AG10803 (cell line): Measurements from ENCODE around the gene SMAD9.

Experiments used
- DNase-seq: peaks from one replicate; pipeline ENCODE4 v3.0.0; 2010; ENCODE audit warnings: low read depth
- H3K4me3 ChIP-seq: 2 replicates; pipeline ENCODE4 v1.5.1; 2011; ENCODE audit warnings: mild to moderate bottlenecking, low read length, control low read depth
- TF ChIP-seq, protein P1 (sequence below): conservative IDR thresholded peaks from 2 replicates; pipeline ENCODE4 v1.5.1; 2011; ENCODE audit warnings: mild to moderate bottlenecking, low read length, control low read depth, inconsistent platforms

Gene SMAD9

GRCh38 chr13:36918246-36919131, 1.5 kb downstream of the SMAD9 start:
- TF ChIP-seq, protein P1, sequence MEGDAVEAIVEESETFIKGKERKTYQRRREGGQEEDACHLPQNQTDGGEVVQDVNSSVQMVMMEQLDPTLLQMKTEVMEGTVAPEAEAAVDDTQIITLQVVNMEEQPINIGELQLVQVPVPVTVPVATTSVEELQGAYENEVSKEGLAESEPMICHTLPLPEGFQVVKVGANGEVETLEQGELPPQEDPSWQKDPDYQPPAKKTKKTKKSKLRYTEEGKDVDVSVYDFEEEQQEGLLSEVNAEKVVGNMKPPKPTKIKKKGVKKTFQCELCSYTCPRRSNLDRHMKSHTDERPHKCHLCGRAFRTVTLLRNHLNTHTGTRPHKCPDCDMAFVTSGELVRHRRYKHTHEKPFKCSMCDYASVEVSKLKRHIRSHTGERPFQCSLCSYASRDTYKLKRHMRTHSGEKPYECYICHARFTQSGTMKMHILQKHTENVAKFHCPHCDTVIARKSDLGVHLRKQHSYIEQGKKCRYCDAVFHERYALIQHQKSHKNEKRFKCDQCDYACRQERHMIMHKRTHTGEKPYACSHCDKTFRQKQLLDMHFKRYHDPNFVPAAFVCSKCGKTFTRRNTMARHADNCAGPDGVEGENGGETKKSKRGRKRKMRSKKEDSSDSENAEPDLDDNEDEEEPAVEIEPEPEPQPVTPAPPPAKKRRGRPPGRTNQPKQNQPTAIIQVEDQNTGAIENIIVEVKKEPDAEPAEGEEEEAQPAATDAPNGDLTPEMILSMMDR, result no peak
- H3K4me3 ChIP-seq, result peak overlapping the region; percentile 75
- DNase-seq, result peak; percentile 34

DNA sequence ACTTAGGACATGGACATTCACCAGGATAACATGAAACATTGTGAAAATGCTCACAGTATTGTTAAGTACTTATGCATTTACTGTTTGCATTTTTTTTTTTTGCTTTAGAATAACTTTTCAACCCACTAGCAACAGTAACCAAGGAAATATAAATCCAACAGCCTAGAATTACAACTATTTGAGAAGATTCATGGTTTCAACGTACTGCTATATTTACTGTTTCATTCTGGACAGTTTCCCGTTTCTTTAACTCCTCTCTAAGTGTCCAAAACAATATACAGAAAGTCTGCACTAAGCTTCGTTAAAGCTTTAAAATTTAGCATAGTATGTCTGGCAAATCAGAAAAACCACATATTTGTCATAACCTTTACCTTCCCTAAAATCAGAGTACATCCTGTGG, 2.7 kb downstream of the SMAD9 start:
- H3K4me3 ChIP-seq, result no peak overlapping the region
- TF ChIP-seq, protein P1, result no peak
- DNase-seq, result no peak

DNA sequence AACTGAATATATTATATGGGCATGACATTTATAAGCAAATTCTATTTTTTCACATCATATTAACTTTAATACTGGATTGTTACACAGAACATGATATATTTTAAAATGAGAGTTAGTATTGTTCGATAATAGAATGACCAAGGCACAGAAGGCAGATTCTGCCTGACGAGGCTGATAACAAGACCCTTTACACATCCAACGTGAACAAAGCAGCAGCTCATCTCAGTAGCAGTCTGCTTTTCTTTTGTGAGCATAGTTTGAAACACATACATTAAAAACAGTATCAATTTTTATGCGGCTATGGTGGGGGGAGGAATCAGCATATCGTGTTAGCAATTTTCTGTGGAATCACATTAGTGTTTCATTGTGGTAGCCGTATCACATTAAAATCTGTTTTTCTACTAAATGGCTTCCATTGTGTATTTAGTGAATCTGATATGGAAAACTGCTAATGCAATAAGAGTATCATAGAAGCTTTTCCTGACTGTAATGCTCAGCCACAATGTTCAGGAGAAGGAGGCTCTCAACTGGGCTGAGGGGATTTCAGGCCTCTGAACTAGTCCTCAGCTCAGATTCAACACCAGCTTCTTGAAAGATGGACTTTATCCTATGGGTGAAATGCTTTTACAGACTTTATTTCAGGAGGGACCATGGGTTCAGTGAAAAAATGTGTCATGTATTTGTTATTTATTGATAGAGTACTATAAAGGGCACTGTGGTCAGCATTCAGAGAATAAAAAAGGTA, 4.0 kb downstream of the SMAD9 start:
- TF ChIP-seq, protein P1, result no peak
- DNase-seq, result no peak
- no peak overlapping the region for H3K4me3 ChIP-seq

DNA sequence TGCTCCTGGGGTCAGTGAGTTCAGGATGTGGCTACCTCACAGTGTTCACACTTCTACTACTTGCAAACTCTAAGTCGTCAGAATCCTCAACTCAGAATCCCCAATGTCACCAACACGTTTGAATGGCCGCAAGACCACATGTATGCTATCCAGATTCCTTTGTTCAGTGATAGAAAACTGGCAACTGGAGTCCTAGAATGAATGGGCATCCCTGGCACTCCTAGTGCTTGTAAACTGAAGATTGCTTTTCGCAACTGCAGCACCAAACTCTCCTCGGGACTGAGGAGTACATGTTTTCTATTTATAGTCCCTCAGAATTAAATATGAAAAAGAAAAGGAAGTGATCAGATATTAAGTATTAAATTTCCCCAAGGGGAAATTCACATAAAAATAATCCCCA, 4.9 kb downstream of the SMAD9 start:
- DNase-seq, result no peak
- H3K4me3 ChIP-seq, result no peak overlapping the region

DNA sequence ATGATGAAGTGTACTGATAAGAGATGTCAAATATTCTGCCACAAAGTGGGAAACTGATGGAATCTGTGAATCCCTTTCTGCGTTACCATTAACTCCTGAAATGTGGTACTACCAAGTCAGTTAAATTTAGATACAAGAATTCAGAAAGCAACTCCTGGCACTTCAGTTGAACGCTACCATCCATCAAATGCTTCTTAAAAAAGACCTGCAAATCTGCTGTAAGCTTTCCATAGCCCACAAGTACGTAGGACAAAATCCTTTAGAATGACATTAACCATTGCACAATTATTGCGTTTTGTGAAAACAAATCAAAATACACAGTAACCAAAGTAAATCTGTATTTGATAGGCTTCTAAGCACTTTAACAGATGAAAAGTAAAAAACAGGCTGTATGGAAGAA, 5.4 kb downstream of the SMAD9 start:
- no peak overlapping the region for H3K4me3 ChIP-seq
- TF ChIP-seq, protein P1, result no peak
- DNase-seq, result no peak

More for the DNA sequence above, 4.9 kb downstream of the SMAD9 start:
- TF ChIP-seq, protein P1, result no peak

DNA sequence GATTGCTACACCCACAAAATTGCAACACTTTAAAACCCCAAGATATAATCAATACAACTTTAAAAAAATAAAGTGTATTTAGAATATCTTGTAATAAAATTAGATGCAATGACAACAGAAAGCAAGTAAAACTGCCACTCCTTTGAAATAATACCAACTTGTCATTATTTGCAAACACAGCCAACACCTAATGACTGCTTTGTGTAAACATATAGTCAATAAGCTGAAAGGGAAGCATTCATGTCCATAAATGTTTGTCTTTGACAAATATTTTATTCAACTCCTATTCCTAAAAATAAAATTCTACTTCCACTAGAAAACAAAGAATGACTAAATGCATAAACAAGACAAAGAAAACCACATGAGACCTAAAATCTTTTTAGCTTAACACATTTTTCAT, 6.6 kb downstream of the SMAD9 start:
- DNase-seq, result no peak
- H3K4me3 ChIP-seq, result no peak overlapping the region
- TF ChIP-seq, protein P1, result no peak
